Stimulated activated CD8-positive, alpha-beta memory T cell treated with anti-CD3 and anti-CD28 coated beads, Interleukin-4, amount 100 ng/mL, for 4 hours (primary cell): ENCODE results near the gene TMEM132E.

Experiments
- DNase-seq, 2 donors: peaks; one replicate each; pipeline ENCODE4 v3.0.0-alpha.2; 2020; ENCODE audit warnings: low read depth in 2 of 2, low spot score in 1 of 2

Gene TMEM132E

GRCh38 chr17:34601416-34601815 lies 22.0 kb downstream of the TMEM132E start:
- no peak for DNase-seq

GRCh38 chr17:34603974-34604373 lies 24.6 kb downstream of the TMEM132E start:
- no peak for DNase-seq

- no peak for DNase-seq
Observed at GRCh38 chr17:34606763-34607162, 27.4 kb downstream of the TMEM132E start.

- no peak for DNase-seq
Observed at GRCh38 chr17:34607917-34608316, 28.5 kb downstream of the TMEM132E start.

GRCh38 chr17:34609210-34609609 lies 29.8 kb downstream of the TMEM132E start:
- DNase-seq, result no peak

DNA sequence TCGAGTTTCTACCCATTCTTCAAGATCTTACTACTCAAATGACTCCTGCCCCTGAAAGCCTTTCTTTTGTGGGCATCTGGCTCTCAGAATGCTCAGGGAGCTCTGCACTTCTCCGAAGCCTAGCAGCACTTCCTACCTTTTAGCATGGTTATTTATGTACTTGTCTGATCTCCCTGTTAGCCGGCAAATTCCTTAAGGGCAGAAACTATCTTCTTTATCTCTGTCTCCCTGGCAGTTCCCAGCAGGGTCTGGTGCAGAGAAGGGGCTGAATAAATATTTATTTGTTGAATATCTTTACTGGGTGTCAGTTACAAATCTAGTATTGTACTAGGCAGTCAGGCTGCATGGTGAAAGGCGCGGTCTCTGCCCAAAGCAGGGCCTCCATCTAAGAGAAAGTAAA lies 30.7 kb downstream of the TMEM132E start:
- no peak for DNase-seq

- DNase-seq, result no peak
Observed at GRCh38 chr17:34610506-34610905, 31.1 kb downstream of the TMEM132E start.

DNA sequence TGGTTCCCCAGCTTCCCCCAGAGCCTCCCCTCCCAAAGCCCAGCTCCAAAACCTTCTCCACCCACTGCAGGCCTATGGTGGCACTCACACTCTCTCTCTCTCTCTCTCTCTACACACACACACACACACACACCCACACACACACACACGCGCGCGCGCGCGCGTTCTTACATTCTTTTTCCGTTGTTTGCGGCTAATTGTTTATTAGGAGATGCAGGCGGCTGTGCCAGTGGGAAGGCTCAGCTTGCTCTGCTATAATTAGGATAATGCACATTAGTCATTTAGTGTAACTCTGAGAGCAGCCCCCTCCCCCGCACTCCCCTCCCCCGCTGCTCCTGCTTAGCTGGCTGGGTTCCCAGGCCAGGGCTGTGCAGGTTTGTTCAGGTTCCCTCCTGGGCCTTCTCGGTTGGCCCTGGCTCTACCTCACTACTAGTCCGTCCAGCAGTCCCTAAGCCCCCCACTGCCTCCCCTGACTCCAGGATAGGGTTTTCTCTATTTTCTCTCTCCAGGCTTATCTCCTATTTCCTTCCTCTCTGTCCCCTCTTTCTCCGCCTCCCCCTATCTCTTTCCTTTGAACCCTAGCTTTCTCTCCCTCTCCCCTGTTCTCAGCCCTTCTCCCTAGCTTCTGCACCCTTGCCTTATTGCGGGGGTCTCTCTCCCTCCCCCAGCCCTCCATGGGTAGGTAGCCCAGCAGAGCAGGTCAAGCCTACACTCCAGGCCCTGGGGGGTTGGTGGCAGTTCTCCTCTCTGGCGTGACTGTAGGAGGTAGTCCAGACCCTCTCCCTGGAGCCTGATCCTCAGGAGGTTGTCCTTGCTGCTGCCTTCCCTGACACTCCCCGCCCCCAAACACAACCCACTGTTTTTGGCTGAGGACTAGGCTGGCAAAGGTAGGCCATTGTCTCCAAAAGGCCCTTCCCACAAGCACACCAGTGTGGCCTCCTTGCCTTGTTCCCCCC lies 34.0 kb downstream of the TMEM132E start:
- no peak for DNase-seq

DNA sequence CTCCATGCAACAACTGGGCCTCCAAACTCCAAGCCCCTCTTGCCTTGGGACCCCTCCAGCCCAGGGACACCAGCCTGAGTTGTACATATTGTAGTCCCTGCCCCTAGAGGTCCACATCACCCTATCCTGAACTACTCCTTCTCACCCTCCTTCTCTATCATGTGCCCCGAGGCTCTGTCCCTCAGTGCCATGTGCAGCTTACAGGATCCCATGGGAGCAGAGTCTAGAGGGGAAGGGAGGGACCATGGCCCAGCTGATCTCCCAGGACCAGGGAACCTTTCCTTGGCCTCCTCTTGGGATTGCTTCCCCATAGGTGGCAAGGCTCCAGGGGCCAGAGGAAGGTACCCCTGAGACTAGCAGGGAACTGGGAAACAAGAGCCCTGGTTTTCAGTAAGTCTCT lies 35.3 kb downstream of the TMEM132E start:
- no peak for DNase-seq

DNA sequence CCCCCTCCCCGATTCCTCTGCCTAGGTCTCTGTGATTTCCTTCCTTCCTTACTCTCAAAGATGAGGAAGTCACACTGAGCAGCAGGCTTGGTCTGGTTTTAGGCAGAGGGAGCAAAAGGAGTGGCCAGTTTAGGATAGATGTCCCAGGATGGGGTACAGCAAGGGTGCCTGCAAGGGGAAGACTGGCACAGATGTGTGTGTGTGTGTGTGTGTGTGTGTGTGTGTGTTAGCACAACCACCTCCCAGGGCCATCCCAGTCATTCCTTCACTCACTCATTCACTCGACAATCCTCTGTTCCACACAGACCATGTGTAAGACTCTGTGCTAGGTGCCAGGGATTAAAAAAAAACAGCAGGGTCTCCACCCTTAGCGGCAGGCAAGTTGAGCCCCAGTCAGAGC lies 35.9 kb downstream of the TMEM132E start:
- no peak for DNase-seq

DNA sequence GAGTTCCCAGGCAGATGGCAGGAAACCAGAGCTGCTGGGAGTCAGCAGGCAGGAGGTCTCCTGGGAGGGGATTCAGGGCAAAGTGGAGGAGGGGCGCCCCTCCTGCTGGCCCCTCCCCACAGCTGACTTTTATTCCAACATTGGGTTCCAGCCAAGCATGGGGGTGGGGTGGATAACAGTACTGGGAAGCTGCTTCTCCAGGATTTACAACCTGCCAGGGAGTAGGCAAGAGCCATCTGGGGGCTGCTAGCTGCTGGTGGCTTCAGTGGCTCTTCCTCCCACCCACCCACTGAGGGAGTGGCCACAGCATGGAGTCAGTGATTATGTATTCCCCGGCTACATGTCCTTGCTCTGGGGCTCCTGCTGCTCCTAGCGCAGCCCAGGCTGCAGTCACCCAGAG lies 36.8 kb downstream of the TMEM132E start:
- DNase-seq, result no peak

DNA sequence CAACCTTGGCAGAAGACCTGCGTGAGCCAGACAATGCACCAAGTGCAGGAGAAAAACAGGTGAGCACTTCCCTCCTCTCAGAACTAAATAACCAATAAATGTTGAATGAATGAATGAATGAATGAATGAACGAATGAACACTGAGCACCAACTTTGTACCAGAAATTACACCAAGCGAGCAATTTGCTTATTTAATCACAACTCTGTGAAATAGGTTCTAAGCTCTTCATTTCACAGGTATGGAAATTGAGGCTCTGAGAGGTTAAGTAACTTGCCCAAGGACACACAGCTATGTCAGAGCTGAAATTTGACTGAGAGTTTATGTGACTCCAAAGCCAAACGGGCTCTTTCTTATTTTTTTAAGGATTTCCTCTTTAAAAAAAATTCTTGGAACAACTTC lies 38.0 kb downstream of the TMEM132E start:
- no peak for DNase-seq

DNA sequence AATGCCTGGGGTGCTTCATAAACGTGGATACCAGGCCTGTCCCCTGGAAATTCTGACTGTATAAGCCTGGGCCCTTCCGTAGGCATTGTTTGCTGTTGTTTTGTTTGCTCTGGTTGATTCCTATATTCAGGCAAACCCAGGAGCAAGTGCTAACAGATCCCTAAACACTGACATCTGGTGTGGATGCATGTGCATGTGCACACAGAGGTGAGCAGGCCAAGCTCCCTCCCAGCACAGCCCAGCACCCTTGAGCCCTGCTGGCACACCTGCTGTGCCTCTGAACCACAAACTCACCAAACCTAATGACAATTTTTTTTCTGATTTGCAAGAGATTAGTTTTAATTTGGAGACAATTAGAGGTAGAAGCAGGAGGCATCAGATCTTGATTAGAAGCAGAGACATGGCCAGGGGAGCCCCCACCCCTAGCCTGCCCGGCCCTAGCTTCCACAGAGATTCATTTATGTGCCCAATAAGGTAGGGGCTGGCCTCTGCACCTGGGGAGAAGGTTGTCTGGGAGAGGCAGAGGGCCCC lies 40.4 kb downstream of the TMEM132E start:
- DNase-seq, result no peak

DNA sequence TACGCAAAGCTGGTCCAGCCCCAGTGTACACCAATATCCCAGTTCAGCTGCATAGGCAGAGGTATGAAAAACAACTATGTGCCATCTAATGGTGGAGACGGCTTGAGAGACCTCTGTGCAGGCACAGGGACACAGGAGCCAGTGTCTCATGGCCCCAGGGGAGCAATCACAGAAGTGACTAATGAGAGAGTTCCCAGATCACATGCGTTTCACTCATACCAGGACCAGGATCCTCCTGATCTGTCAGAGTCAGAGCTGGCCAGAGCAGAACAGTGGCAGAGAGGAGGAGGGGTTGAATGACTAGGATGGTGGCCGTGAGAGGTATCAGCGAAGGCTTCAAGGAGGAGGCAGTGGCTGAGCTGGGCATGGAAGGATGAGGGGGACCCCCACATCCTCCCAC lies 41.1 kb downstream of the TMEM132E start:
- DNase-seq, result no peak

DNA sequence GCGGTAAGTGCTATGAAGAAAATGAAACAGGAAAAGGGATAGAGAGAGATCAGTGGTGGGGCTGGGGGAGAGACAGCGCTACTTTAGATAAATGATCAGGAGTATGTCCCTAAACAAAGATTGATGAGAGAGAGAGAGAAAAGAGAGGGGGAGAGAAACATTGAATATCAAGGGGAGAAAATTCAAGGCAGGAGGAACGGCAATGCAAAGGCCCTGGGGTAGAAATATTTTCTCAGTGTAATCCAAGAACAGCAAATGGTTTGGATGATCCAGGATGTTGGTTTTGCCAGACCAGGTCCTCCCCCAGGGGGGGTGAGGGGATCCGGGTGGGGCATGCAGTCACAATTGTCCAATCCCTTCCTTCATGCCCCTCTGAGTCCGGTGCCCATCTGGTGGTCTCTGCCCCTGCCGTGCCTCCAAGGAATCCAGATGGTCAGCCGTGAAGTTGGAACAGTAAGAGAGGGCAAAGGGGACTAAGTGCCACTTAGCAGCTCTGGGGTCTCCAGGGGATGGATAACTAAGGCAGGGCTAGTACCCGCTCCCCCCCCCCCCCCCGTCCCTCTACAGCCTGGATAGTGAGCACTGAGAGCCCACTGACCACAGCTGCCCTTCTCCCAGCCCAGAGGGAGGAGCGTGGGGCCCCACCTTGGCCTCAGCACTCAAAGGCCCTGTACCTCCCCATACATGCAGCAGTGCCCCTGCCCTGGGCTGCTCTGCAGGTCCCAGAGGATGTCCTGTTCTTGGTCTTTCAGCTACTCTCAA lies 43.7 kb downstream of the TMEM132E start:
- no peak for DNase-seq

GRCh38 chr17:34623856-34624766 lies 44.7 kb downstream of the TMEM132E start:
- no peak for DNase-seq

DNA sequence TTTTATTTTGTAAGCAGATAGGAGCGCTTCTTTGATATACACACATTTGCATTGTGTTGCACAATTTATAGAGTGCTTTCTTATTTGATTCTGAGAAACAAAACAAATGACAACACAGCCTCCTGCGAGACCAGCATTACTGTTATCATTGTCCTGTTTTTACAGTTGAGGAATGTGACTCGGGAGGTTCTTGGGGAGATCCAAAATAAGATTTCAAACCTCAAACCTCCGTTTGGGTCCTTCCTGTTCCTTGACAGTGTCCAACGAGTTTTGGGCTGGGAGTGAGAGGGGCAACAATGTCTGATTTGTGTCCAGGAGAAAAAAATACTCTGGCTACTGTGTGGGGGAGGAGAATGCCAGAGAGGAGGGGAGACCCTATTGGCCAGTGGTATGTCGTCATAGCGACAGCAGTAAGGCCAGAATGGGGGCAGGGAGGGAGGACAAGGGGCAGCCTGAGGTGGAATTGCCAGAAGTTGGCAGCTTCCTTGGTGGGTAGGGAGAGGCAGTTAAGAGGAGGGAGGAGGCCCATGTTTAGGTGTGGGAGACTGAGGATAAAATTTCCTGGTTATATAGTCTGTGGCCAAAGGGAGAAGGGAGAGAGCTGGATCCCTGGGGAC lies 45.5 kb downstream of the TMEM132E start:
- no peak for DNase-seq

DNA sequence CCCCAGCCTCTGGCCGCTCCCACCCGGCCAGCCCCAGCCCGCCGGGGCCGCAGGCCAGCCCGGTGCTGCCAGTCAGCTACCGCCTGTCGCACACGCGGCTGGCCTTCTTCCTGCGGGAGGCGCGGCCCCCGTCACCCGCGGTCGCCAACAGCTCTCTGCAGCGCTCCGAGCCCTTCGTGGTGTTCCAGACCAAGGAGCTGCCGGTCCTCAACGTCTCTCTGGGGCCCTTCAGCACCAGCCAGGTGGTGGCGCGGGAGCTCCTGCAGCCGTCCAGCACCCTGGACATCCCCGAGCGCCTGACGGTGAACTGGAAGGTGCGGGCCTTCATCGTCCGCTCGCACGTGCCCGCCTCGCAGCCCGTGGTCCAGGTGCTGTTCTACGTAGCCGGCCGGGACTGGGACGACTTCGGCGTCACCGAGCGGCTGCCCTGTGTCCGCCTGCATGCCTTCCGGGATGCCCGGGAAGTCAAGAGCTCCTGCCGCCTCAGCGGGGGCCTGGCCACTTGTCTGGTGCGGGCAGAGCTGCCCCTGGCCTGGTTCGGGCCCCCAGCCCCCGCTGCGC lies 46.8 kb downstream of the TMEM132E start:
- DNase-seq, result no peak

- DNase-seq, result no peak
Observed at GRCh38 chr17:34628879-34629278, 49.5 kb downstream of the TMEM132E start.

DNA sequence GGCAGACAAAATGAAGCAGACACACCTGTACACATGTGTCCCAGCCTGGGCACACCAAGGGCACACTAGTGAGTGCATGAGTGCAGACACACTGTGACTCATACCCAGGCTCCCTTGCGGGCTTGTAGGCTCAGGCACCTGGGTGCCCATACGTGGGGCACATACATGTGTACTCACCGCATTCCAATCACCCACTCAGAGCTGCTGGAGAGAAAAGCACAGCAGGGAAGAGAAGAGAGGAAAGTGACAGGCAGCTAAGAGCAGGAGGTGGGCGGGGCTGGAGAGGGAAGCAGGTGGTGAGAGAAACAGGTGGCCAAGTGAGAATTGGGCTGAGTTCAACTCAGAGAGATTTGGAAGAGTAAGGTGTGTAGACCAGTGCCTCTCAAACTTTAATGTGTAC lies 54.0 kb downstream of the TMEM132E start:
- DNase-seq, result no peak
